K562 (cell line): ENCODE measurements around the gene CBLL1. TPM values are rescaled to one million over a fixed set of nuclear protein-coding genes. Genes with fewer than 3 reads are reported as not detected.

Experiments used
- CBX2 ChIP-seq: fragments of 200-600 bp; sonication (generic); IDR thresholded peaks from one replicate; pipeline ENCODE4 v1.6.1; 2012; ENCODE audit warnings: mild to moderate bottlenecking, low read length, inconsistent platforms; ENCODE audit not compliant: insufficient read depth, poor library complexity, severe bottlenecking
- CLOCK ChIP-seq: fragments of 250-450 bp; sonication (Bioruptor Pico); IDR thresholded peaks from 2 replicates; pipeline ENCODE4 v1.4.0; 2020; ENCODE audit warnings: mild to moderate bottlenecking, moderate library complexity, borderline replicate concordance
- EGR1 ChIP-seq: fragments of 450-650 bp; conservative IDR thresholded peaks from 2 replicates; pipeline ENCODE4 v1.6.1; 2017; ENCODE audit warnings: mild to moderate bottlenecking
- ESRRB ChIP-seq: fragments of 250-450 bp; sonication (Bioruptor Pico); IDR thresholded peaks from 2 replicates; pipeline ENCODE4 v1.5.0; 2020; ENCODE audit warnings: mild to moderate bottlenecking, moderate library complexity, borderline replicate concordance
- FOXK1 ChIP-seq: sonication (generic); formaldehyde crosslinking; IDR thresholded peaks from 2 replicates; pipeline ENCODE4 v1.8.0; 2022; ENCODE audit warnings: missing genetic modification reagents, mild to moderate bottlenecking, borderline replicate concordance
- GABPA ChIP-seq: fragments of 200-800 bp; sonication (Bioruptor generic); conservative IDR thresholded peaks from 2 replicates; pipeline ENCODE4 v1.6.1; 2016; ENCODE audit warnings: low read depth, missing genetic modification characterization, missing compliant biosample characterization
- LCOR ChIP-seq: sonication (generic); formaldehyde crosslinking; IDR thresholded peaks from 2 replicates; pipeline ENCODE4 v1.8.0; 2022; ENCODE audit warnings: mild to moderate bottlenecking, missing genetic modification reagents
- MTF1 ChIP-seq: fragments of 250-450 bp; sonication (Bioruptor Pico); IDR thresholded peaks from 2 replicates; pipeline ENCODE4 v1.9.0; 2021; ENCODE audit warnings: moderate library complexity, mild to moderate bottlenecking, inconsistent platforms, borderline replicate concordance
- MXI1 ChIP-seq: IDR thresholded peaks from 2 replicates; pipeline ENCODE4 v1.6.1; 2011; ENCODE audit warnings: low read depth, mild to moderate bottlenecking, improper control_type of control experiment, low read length
- PML ChIP-seq: IDR thresholded peaks from 2 replicates; pipeline ENCODE4 v1.6.1; 2012; ENCODE audit warnings: low read length, inconsistent platforms
- PTBP1 ChIP-seq: fragments of 200-400 bp; formaldehyde crosslinking; IDR thresholded peaks from 2 replicates; pipeline ENCODE4 v1.6.1; 2017; ENCODE audit warnings: low read depth, low read length
- SAFB ChIP-seq: fragments of 200-400 bp; formaldehyde crosslinking; IDR thresholded peaks from 2 replicates; pipeline ENCODE4 v1.6.1; 2017; ENCODE audit warnings: low read depth, low read length, borderline replicate concordance
- SMAD3 ChIP-seq: fragments of 450-650 bp; formaldehyde crosslinking; conservative IDR thresholded peaks from 2 replicates; pipeline ENCODE4 v1.4.0; 2020; ENCODE audit warnings: mild to moderate bottlenecking
- SPI1 ChIP-seq: IDR thresholded peaks from 2 replicates; pipeline ENCODE4 v1.6.1; 2011; ENCODE audit warnings: low read depth, low read length, control low read depth, borderline replicate concordance
- ZBTB33 ChIP-seq: sonication (generic); formaldehyde crosslinking; IDR thresholded peaks from 2 replicates; pipeline ENCODE4 v1.8.1; 2023; ENCODE audit warnings: mild to moderate bottlenecking, missing genetic modification reagents
- ZNF174 ChIP-seq: fragments of 250-450 bp; sonication (Bioruptor Pico); IDR thresholded peaks from 2 replicates; pipeline ENCODE4 v1.4.0; 2020; ENCODE audit warnings: mild to moderate bottlenecking
- ZNF639 ChIP-seq, 2 experiments: fragments of 200-800 bp in 1 of 2; sonication (Bioruptor generic) in 1 of 2; sonication (generic) in 1 of 2; formaldehyde crosslinking in 1 of 2; IDR thresholded peaks in 1 of 2; conservative IDR thresholded peaks in 1 of 2; 2 replicates each; pipeline versions ENCODE4 v1.5.0 to v1.6.1; 2016 to 2020; ENCODE audit warnings: missing compliant biosample characterization in 1 of 2, missing genetic modification characterization in 1 of 2, missing genetic modification reagents in 1 of 2
- ZNF696 ChIP-seq: fragments of 250-450 bp; sonication (Bioruptor Pico); conservative IDR thresholded peaks from 2 replicates; pipeline ENCODE4 v1.4.0; 2020; ENCODE audit warnings: mild to moderate bottlenecking, moderate library complexity
- ZNF75A ChIP-seq: fragments of 450-650 bp; formaldehyde crosslinking; IDR thresholded peaks from 2 replicates; pipeline ENCODE4 v1.4.0; 2020; ENCODE audit warnings: mild to moderate bottlenecking
- ZNF76 ChIP-seq: fragments of 250-450 bp; sonication (Bioruptor Pico); IDR thresholded peaks from 2 replicates; pipeline ENCODE4 v1.4.0; 2020; ENCODE audit warnings: mild to moderate bottlenecking, moderate library complexity, borderline replicate concordance
- ZNF830 ChIP-seq: fragments of 250-450 bp; sonication (Bioruptor Pico); IDR thresholded peaks from 2 replicates; pipeline ENCODE4 v1.5.0; 2021; ENCODE audit warnings: mild to moderate bottlenecking
- ZZZ3 ChIP-seq: fragments of 450-650 bp; IDR thresholded peaks from 2 replicates; pipeline ENCODE4 v1.6.1; 2016; ENCODE audit warnings: antibody characterized with exemption, mild to moderate bottlenecking, moderate library complexity
- polyA plus RNA-seq, 8 experiments: library from polyadenylated mRNA; depleted of rRNA in 4 of 8; stranded (reverse) in 5 of 8; unstranded in 3 of 8; fragments of >200 nt; fragmentation: Nextera tagmentation in 2 of 8; fragmentation: Illumina TruSeq in 1 of 8; extraction: Ambion mirVana in 2 of 8; extraction: Trizol in 1 of 8; gene quantifications; 2 replicates each; pipeline versions ENCODE4 v1.2.1 to v1.2.3, GENCODE V29; 2011 to 2014; ENCODE audit warnings: inconsistent platforms in 1 of 8, missing spikeins in 1 of 8
- total RNA-seq, 7 experiments: library from RNA; depleted of rRNA in 6 of 7; stranded (reverse); fragments of >200 nt in 6 of 7; fragmentation: Illumina TruSeq in 2 of 7; extraction: Trizol in 2 of 7; gene quantifications; 2 replicates each; pipeline versions ENCODE4 v1.2.1 to v1.2.3, GENCODE V29; 2011 to 2021; ENCODE audit warnings: low replicate concordance in 1 of 7

CBLL1 gene
- total and polyA plus RNA-seq, 9 of the 15 experiments (the other 6 are each of a cell fraction or from before 2014, with no cell fraction given) = 14.7 to 67.9 (median 35.4) TPM

GRCh38 chr7:107742678-107743566 lies 1.0 kb upstream of the CBLL1 start (continued):
- no peak for TF ChIP-seq ZNF639 (CRISPR knock-in tag; conservative IDR thresholded peaks at IDR 0.05 in 1 of 2, IDR thresholded peaks at IDR 0.05 in 1 of 2)
- 0 out of 2 replicates have a peak, but pooled peaks have one; percentile 55 for TF ChIP-seq PTBP1
- TF ChIP-seq SMAD3 (CRISPR knock-in tag) = no peak
- peak; percentile 53; the same call in 1 of the 2 replicates for TF ChIP-seq ZNF830
- no peak for TF ChIP-seq LCOR (CRISPR knock-in tag)
- no peak for TF ChIP-seq PML
- no peak for TF ChIP-seq ESRRB
- no peak for TF ChIP-seq ZNF75A (CRISPR knock-in tag)
- TF ChIP-seq CBX2 = no peak
- TF ChIP-seq ZNF76 = no peak; the same call in 1 of the 2 replicates
- no peak for TF ChIP-seq GABPA (tag)
- 0 out of 2 replicates have a peak, but pooled peaks have one; percentile 36 for TF ChIP-seq ZZZ3
- no peak for TF ChIP-seq MTF1 (CRISPR knock-in tag)
- no peak for TF ChIP-seq EGR1
- no peak for TF ChIP-seq CLOCK (CRISPR knock-in tag)
- peak; percentile 86; the same call in 1 of the 2 replicates for TF ChIP-seq FOXK1 (CRISPR knock-in tag)
- no peak for TF ChIP-seq ZBTB33 (CRISPR knock-in tag)
- TF ChIP-seq MXI1 = no peak
- TF ChIP-seq SAFB = no peak
- TF ChIP-seq ZNF696 (CRISPR knock-in tag) = no peak
- TF ChIP-seq SPI1 = peak; percentile 96
- no peak for TF ChIP-seq ZNF174 (CRISPR knock-in tag)
